GM21619 (cell line): Measurements from ENCODE around the gene CLDN22.

ENCODE experiments used
- ATAC-seq: cut with Tn5 transposase; IDR thresholded peaks from one replicate; pipeline ENCODE4 v1.9.1; 2021; ENCODE audit not compliant: unreplicated experiment

The CLDN22 gene

GRCh38 chr4:183320211-183321059, at the start of gene CLDN22:
CLDN22 (minus strand) TSS chr4:183320276; CDS start chr4:183320218, 58 bp downstream.
- ATAC-seq = no peak

- ATAC-seq = no peak
Observed at GRCh38 chr4:183369073-183369472, 49.0 kb upstream of the CLDN22 start.

- ATAC-seq = no peak
Observed at GRCh38 chr4:183366206-183366835, 46.2 kb upstream of the CLDN22 start.

DNA sequence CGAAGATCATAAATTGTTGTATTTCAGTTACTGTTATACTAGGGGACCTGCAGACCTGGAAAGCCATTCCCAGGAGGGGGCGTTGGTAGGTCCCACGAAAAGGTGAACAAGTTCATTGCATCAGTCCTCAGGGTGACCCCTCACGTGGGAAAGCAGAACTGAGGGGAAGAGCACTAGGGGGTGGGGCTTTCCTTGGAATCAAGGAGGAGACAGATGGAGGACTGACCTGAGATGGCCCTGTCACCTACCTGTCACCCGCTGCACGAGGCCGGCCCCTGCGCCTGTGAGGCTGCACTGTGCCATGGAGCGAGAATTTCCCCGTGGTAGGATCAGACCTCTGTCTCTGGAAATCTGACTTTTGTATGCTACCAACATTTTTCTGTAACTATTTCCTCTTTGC, 43.9 kb upstream of the CLDN22 start:
- no peak for ATAC-seq

- no peak for ATAC-seq
Observed at GRCh38 chr4:183362916-183363542, 43.0 kb upstream of the CLDN22 start.

- no peak for ATAC-seq
Observed at GRCh38 chr4:183362036-183362435, 42.0 kb upstream of the CLDN22 start.

DNA sequence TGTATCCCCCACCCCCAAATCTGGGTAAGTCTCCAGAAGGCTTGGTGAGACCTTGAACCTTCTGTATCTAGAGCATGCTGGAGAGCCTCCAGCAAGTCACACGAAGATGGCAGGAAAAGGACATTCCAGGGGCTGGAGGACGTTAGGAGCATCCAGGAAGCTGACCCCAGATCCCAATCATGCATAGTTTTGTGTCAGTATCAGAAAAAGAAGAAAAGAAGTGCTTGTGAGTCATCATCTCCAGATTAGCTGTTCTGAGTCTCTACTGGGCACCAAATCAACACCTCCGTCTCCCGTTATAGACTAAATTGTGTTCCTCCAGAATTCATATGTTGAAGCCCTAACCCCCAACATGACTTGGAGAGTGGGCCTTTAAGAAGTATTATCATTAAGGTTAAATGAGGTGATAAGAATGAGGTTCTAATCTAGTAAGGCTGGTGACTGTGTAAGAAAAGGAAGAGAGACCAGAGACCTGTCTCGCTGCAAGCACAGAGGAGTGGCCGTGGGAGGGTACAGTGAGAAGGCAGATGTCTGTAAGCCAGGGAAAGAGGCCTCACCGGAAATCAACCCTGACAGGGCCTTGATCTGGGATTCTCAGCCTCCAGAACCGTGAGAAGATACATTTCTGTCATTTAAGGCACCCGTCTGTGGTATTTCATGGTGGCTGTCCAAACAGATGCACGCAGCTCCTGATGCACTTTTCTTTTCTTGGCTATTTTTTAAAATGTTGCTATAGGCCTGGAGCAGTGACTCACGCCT, 40.3 kb upstream of the CLDN22 start:
- no peak for ATAC-seq

DNA sequence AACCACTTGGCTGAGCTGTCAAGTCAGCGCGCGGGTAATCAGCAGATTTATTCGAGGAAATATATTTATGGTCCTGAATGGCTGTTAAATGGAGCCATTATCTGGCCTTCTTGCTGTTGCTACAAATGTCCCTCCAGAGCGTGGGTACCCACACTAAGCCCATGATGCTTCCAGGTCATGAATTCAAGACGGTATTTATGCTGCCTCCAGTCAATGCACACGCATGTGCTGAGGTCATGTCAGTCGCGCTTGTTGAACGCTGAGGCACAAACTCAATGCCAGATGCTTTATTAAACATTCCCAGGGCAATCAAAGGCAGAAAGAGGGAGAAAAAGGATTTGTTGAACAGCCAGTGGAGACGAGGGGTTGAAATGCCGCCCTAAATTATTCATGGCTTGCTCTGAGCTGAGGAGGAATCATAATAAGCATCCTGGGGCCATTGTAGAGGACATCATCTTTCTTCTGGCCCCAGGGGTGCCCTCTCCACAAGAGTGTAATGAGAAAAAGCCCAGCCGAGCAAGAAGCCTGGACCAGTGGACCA, 38.2 kb upstream of the CLDN22 start:
- no peak for ATAC-seq

DNA sequence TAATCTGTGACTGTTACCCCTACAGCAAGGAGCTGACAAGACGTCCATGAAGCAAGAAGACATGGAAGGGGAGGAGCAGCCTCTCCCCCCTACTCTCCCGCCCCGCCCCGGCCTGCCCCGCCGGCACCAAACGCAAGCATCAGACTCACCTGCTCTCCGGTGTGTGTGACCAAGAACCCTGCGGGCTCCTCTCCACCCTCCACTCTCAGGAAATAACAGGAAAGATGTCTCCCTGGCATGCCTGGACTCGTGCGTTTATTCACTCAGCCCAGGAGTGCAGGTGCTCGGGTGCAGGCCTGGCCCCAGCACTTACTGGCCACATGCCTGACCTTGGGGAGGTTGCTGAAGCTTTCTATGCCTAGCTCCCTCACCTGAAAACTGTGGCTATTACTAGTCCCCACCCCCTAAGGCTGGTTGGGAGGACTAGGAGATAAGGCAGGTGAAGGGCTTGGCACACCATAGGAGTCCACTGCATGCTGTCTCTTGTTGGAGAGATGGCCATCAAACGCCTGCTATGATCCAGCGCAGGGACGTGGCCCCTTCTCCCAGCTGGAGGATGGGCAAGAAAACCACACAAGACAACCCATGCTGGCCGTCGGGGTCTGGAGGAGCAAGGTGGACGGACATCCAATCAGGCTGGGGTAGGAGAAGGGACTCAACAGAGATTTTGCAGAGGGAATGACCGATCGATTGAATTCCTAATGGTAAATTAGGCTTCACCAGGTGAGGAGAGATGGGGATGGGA, 37.0 kb upstream of the CLDN22 start:
- no peak for ATAC-seq

- no peak for ATAC-seq
Observed at GRCh38 chr4:183356173-183356830, 36.2 kb upstream of the CLDN22 start.

- no peak for ATAC-seq
Observed at GRCh38 chr4:183355405-183355804, 35.3 kb upstream of the CLDN22 start.

DNA sequence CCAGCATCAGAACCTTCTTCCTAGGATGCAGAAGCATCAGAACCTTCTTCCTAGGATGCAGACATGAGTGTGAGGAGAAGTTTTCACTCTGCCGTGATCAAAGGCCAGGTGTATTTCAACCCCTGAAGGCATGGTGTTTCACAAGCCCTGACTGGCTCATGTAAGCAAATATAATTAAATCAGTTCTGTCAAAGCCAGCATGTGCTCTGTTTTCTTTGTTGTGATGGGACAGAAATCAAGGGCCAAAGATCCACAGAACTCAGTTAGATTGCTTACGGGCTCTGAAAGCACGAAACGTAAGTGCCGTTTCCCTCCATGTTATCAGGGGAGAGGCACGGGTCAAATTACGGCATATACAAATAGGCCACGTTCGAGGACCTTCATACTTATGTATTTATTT, 34.1 kb upstream of the CLDN22 start:
- no peak for ATAC-seq

DNA sequence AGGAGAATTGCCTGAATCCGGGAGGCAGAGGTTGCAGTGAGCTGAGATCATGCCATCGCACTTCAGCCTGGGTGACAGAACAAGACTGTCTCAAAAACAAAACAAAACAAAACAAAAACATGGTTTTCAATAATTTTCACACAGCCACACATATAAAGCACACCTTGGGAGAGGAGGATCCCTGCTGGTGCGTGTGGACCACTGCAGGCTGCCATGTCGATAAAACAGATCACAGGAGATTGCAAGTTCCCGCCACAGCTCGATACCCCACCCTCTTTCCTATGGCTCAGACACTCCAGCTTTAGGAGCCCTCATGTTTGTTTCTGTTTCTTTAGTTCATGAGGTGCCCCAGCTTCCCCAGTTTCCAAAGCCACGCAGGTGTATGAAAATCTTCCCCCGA, 33.5 kb upstream of the CLDN22 start:
- ATAC-seq = no peak

GRCh38 chr4:183352546-183352945, 32.5 kb upstream of the CLDN22 start:
- ATAC-seq = no peak

DNA sequence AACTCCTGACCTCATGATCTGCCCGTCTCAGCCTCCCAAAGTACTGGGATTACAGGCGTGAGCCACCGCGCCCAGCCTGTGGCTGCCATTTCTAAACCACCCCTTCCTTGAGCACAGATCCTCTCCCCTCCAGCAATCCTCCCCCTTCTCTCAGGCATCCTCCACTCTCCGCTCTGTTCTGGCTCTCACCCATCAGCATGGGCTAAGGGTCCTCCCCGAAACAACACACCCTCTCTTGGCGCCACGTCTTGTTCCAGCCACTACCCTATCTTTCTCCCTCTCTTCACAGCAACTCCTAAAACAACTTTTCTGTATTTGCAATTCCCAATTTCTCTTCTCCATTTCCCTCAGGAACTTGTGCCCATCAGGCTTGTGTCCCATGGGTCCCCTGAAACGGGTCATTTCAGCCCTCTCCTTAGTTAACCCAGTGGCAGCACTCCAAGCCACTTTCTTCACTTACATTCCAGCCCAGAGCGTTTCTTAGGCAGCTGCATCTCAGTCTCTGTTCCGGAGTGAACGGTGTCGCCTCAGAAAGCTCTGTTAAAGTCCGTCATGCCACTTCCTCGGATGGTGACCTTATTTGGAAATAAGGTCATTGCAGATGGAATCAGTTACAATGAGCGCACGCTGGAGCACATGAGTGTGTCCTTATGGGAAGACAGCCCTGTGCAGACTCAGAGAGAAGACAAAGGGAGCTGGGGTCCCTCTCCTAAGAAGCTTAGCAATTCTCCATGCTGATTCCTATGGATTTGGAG, 30.4 kb upstream of the CLDN22 start:
- ATAC-seq = no peak

GRCh38 chr4:183349673-183350072, 29.6 kb upstream of the CLDN22 start:
- no peak for ATAC-seq

DNA sequence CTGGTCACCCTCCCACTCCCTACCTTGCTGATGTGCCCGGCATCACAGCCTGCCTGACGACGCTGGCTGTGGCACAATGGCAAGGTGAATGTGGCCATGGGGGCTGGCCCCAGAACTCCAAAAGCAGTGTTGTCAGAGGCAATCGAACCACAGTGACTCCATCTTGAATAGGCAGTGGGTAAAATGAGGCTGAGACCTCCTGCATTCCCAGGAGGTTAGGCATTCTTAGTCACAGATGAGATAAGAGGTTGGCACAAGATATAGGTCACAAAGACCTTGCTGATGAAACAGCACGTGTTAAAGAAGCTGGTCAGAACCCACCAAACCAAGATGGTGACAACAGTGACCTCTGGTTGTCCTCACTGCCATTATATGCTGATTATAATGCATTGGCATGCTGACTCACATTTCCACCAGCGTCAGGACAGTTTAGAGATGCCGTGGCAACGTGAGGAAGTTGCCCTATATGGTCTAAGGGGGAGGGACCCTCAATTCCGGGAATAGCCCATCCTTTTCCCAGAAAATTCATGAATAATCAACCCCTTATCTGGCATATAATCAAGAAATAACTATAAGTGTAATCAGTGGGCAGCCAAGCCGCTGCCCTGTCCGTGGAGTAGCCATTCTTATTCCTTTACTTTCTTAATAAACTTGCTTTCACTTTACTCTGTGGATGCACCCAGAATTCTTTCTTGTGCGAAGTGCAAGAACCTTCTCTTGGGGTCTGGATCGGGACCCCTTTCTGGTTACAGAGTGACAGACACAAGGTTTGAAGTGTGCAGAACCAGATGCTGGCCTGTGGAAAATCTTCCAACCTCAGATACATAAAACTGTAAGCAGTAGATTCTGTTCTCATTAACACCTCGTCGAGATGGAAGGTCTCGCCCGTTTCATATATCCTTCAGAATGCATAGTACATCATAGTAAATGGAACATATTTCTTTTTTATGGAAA, 28.9 kb upstream of the CLDN22 start:
- ATAC-seq = no peak

GRCh38 chr4:183348136-183348535, 28.1 kb upstream of the CLDN22 start:
- ATAC-seq = no peak
